Gastrocnemius medialis (tissue), 4 donors: ENCODE results near the gene ANKRD63. TPM values are rescaled to one million over a fixed set of nuclear protein-coding genes. Genes with fewer than 3 reads are reported as not detected.

Experiments
- ATAC-seq, 2 donors: fragments of 150-250 bp; one replicate each; pipeline ENCODE4 v1.9.1; 2016
- DNase-seq, 2 donors: peaks; one replicate each; pipeline ENCODE4 v3.0.0-alpha.2; 2019
- H3K27ac ChIP-seq, 4 donors: fragments of 200-600 bp; sonication (generic); 1 replicate in 1 of 4; 2 replicates in 3 of 4; pipeline ENCODE4 v1.5.1; 2016 to 2018; ENCODE audit warnings: mild to moderate bottlenecking in 2 of 4, moderate library complexity in 1 of 4
- H3K27me3 ChIP-seq, 3 donors: fragments of 200-600 bp; sonication (generic) in 2 of 3; 1 replicate in 1 of 3; 2 replicates in 2 of 3; pipeline versions ENCODE4 v1.5.1 to v1.6.0; 2016 to 2019; ENCODE audit warnings: mild to moderate bottlenecking in 1 of 3, moderate library complexity in 1 of 3
- H3K36me3 ChIP-seq, 2 donors: fragments of 200-600 bp; sonication (generic) in 1 of 2; one replicate each; pipeline ENCODE4 v1.5.1; 2017 to 2018
- H3K4me1 ChIP-seq, 2 donors: fragments of 200-600 bp; sonication (generic) in 1 of 2; one replicate each; pipeline ENCODE4 v1.5.1; 2016 to 2017; ENCODE audit warnings: mild to moderate bottlenecking in 2 of 2
- H3K4me3 ChIP-seq, 4 donors: fragments of 200-600 bp; sonication (generic) in 3 of 4; 1 replicate in 1 of 4; 2 replicates in 3 of 4; pipeline ENCODE4 v1.5.1; 2016 to 2019; ENCODE audit warnings: mild to moderate bottlenecking in 2 of 4
- H3K9me3 ChIP-seq, 3 donors: fragments of 200-600 bp; sonication (generic) in 2 of 3; 1 replicate in 1 of 3; 2 replicates in 2 of 3; pipeline ENCODE4 v1.5.1; 2016 to 2019
- CTCF ChIP-seq, 5 experiments: fragments of 450-650 bp in 3 of 5; fragments of 200-600 bp in 2 of 5; sonication (generic) in 2 of 5; IDR thresholded peaks in 4 of 5; conservative IDR thresholded peaks in 1 of 5; 1 replicate in 4 of 5; 2 replicates in 1 of 5; pipeline ENCODE4 v1.5.1; 2016 to 2019; ENCODE audit warnings: antibody characterized with exemption in 5 of 5, mild to moderate bottlenecking in 3 of 5, moderate library complexity in 3 of 5
- POLR2A ChIP-seq, 2 donors: fragments of 450-650 bp; IDR thresholded peaks; one replicate each; pipeline ENCODE4 v1.6.1; 2017; ENCODE audit warnings: antibody characterized with exemption in 2 of 2, mild to moderate bottlenecking in 2 of 2, moderate library complexity in 2 of 2
- in situ Hi-C, 4 donors: fragments of 200-750 bp; cut with MboI; loops; one replicate each; pipeline versions ENCODE4 v1.15.0 to v1.8.0; 2017; ENCODE audit warnings: low sequenced_read_pairs in 4 of 4
- intact Hi-C: fragments of 100-400 bp; cut with DNase I; formaldehyde crosslinking; loops from one replicate; pipeline ENCODE4 v1.15.1; 2023; ENCODE audit warnings: low total_unique reads
- total RNA-seq, 4 donors: library from RNA; depleted of rRNA; stranded (reverse); fragments of >200 nt; gene quantifications; one replicate each; pipeline versions ENCODE4 v1.1.0 to v1.2.3, GENCODE V29; 2016

ANKRD63 gene
- total RNA-seq, 4 donors from 2014 or later: not detected

GRCh38 chr15:40316931-40317330 is 34.1 kb upstream of the ANKRD63 start:
- ATAC-seq: no peak
- Histone ChIP-seq H3K27me3 (no peaks in the 10 kb centered on the region), H3K4me1 (peaks cover 0 to 8% of the 10 kb centered on the region in 2 donors), H3K36me3 (no peaks in the 10 kb centered on the region), H3K4me3 (no peak overlapping the region), H3K9me3 (no peaks in the 10 kb centered on the region), H3K27ac (no peak overlapping the region)
- no peak for TF ChIP-seq CTCF (IDR thresholded peaks at IDR 0.05 in 4 of 5, conservative IDR thresholded peaks at IDR 0.05 in 1 of 5)
- TF ChIP-seq POLR2A (IDR thresholded peaks at IDR 0.05): no peak
- intact Hi-C loops: no loop called here
- no peak for DNase-seq
- in situ Hi-C loops: loop anchor here in 2 of 4 donors (10.0 kb wide), 1 partner anchor 108 kb away; no protein-coding TSS in a partner anchor

- Histone ChIP-seq H3K9me3 (no peaks in the 10 kb centered on the region), H3K27me3 (no peaks in the 10 kb centered on the region), H3K4me3 (no peak overlapping the region), H3K27ac (no peak overlapping the region), H3K36me3 (no peaks in the 10 kb centered on the region), H3K4me1 (peaks cover 0 to 8% of the 10 kb centered on the region in 2 donors)
- ATAC-seq (no peak), DNase-seq (no peak)
- in situ Hi-C loops: loop anchor here in 2 of 4 donors (10.0 kb wide), 1 partner anchor 110 kb away; no protein-coding TSS in a partner anchor
- intact Hi-C loops: no loop called here
- TF ChIP-seq POLR2A (IDR thresholded peaks at IDR 0.05) (no peak), CTCF (IDR thresholded peaks at IDR 0.05 in 4 of 5, conservative IDR thresholded peaks at IDR 0.05 in 1 of 5) (no peak)
Measured at GRCh38 chr15:40314723-40315276, 31.9 kb upstream of the ANKRD63 start.

- Histone ChIP-seq H3K9me3 (no peaks in the 10 kb centered on the region), H3K4me1 (peaks cover 0 to 8% of the 10 kb centered on the region in 2 donors), H3K36me3 (no peaks in the 10 kb centered on the region), H3K27me3 (no peaks in the 10 kb centered on the region), H3K27ac (no peak overlapping the region), H3K4me3 (no peak overlapping the region)
- ATAC-seq: peak; percentile 49 to 70
- DNase-seq: peak in 1 of 2 donors; percentile 45
- TF ChIP-seq CTCF (IDR thresholded peaks at IDR 0.05 in 4 of 5, conservative IDR thresholded peaks at IDR 0.05 in 1 of 5) (no peak), POLR2A (IDR thresholded peaks at IDR 0.05) (no peak)
- intact Hi-C loops: no loop called here
- in situ Hi-C loops: loop anchor here in 2 of 4 donors (10.0 kb wide), 1 partner anchor 111 kb away; no protein-coding TSS in a partner anchor
Measured at GRCh38 chr15:40313531-40314398, 30.9 kb upstream of the ANKRD63 start.

- no peaks in the 10 kb centered on the region for H3K36me3 ChIP-seq
- no peak overlapping the region for H3K4me3 ChIP-seq
- H3K9me3 ChIP-seq: no peaks in the 10 kb centered on the region
- in situ Hi-C loops (loop anchor here in 2 of 4 donors (10.0 kb wide), 1 partner anchor 112 kb away; no protein-coding TSS in a partner anchor), intact Hi-C loops (no loop called here)
- ATAC-seq: no peak
- no peak overlapping the region for H3K27ac ChIP-seq
- H3K27me3 ChIP-seq: no peaks in the 10 kb centered on the region
- TF ChIP-seq CTCF (IDR thresholded peaks at IDR 0.05 in 4 of 5, conservative IDR thresholded peaks at IDR 0.05 in 1 of 5) (no peak), POLR2A (IDR thresholded peaks at IDR 0.05) (no peak)
- H3K4me1 ChIP-seq: peaks cover 0 to 8% of the 10 kb centered on the region in 2 donors
- DNase-seq: no peak
Measured at GRCh38 chr15:40312370-40313158, 29.7 kb upstream of the ANKRD63 start.
